HG03103 (cell line): ENCODE results near the gene SERAC1.
"Not testable (repeated sequence)": the region's sequence is repeated elsewhere in the genome, so short reads cannot be mapped to it uniquely, and the experiment has no call there.

ENCODE experiments used
- ATAC-seq: cut with Tn5 transposase; IDR thresholded peaks from one replicate; pipeline ENCODE4 v1.9.1; 2021; ENCODE audit warnings: low read depth; ENCODE audit not compliant: unreplicated experiment

SERAC1 gene

DNA sequence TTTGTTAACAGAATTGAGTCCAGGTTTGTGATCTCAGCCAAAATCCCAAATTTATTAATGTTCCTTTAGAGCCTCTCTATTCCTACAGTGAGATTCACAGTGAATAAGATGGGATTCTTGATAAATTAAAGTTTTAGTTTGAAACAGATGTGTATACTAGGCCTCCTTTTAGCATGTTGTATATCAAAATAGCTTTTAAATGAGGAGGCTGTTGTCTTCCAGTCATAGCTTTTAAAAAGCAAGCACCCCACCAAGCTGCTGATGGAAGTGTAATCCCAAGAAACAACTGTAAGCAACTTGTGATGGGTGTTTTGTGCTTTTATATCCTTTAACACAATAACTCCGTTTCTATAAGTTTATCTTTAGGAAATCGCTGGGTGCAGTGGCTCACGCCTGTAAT lies 7.0 kb upstream of the SERAC1 start:
- ATAC-seq: no peak

GRCh38 chr6:158174514-158174913 lies 6.5 kb upstream of the SERAC1 start:
- ATAC-seq: no peak

DNA sequence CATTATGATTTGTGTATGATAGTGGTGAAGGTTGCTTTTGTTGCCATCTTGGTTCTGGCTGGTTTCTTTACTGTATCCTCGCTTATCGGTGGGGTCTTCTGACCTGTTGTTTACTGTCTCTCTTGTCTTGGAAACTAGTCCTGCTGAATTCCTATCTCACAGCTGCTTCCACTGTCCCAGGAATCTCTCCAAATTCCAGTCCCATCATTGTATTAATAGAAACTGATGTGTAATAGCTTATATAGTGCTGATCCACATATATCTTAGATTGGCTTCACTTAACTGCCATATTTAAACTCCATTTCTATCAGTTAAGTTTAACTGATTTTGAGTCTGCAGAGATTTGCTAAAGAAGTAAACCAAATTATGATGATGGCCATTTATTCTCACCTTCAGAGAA lies 6.0 kb upstream of the SERAC1 start:
- no peak for ATAC-seq

DNA sequence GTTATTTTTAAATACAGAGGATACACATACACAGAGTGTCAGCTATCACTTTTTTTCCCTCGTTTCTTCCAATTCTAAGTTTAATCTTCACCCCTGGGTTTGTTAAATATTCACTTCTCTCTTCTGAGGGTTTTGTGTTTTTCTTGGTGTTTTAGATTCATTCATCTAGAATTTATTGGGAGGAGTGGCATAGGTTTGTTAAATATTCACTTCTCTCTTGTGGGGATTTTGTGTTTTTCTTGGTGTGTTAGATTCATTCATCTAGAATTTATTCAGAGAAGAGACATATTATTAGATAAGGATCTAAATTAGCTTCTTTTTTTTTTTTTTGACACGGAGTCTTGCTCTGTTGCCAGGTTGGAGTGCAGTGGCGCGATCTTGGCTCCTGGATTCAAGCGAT lies 3.9 kb upstream of the SERAC1 start:
- no peak for ATAC-seq

DNA sequence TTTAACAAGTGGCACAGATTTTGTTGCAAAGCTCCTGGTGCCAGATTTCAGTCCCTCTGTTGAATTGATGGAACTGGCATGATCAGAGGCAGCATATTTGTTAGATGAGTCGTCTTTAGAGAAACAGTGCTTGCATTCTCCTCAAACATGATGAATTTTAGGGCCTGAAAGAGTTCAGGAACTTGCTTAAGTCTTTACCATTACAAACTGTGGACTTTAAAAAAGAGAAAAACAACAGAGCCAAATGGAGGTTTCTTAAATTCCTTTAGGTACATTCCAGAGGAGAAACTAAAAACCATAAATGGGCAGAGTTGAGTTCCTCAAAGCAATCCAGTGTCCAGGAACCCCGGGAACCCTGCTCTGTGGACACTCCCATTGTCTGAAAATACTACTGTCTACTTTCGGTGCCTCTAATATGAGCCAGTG lies 2.6 kb upstream of the SERAC1 start:
- ATAC-seq: no peak

GRCh38 chr6:158169634-158170033 lies 1.6 kb upstream of the SERAC1 start:
- not testable (repeated sequence) for ATAC-seq

DNA sequence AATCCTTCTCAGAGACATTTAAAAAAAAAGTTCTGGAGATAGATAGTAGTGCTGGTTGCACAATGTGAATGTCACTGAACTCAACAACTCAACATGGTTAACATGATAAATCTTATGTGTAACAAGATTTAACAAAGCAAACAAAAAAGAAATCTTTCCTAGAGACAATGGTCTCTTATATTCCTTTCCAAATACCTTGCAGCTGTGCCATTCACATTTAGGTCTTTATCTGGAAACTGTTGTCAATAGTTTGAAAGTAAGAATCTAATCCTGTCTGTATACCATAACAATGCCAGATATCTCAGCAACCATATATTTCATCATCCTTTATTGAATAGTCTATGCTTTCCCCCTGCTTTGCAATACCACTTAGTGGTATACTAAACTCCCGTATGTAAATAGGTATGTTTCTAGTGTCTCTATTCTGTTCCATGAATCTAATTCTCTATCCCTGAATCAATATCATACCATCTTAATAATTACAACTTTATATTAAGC lies 2.1 kb downstream of the SERAC1 start:
- ATAC-seq: no peak

- no peak for ATAC-seq
These were observed 3.4 kb downstream of the SERAC1 start for GRCh38 chr6:158164579-158165170.

DNA sequence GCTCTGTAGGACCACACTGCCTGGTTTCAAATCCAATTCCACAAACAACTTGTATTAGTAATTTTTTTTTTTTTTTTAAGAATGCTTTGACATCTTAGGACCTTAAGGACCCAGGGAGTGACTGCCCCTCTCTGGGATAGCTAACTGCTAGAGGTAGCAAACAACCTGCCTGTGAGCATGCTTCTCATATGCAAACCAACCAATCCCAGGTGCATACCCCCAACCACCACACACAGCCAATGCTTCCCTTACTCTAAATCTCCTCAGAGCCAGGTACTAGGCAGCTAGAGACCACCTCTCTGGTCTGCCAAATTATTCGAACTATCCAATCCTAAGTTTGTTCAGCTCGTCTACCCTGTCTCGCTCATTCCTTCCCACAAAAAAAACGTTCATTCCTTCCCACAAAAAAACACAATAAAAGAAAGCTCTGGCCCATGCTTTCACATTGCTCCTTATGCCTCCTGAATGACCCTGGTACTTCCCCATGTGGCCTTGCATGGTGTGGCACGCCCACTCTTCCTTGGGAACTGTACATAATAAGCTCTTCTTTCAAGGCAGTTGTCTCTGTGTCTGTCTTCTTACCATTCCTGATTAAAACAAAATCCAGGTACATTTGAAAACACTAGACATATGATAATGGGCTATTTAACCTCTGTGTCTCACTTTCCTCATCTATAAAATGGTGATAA lies 6.4 kb downstream of the SERAC1 start:
- ATAC-seq: no peak

DNA sequence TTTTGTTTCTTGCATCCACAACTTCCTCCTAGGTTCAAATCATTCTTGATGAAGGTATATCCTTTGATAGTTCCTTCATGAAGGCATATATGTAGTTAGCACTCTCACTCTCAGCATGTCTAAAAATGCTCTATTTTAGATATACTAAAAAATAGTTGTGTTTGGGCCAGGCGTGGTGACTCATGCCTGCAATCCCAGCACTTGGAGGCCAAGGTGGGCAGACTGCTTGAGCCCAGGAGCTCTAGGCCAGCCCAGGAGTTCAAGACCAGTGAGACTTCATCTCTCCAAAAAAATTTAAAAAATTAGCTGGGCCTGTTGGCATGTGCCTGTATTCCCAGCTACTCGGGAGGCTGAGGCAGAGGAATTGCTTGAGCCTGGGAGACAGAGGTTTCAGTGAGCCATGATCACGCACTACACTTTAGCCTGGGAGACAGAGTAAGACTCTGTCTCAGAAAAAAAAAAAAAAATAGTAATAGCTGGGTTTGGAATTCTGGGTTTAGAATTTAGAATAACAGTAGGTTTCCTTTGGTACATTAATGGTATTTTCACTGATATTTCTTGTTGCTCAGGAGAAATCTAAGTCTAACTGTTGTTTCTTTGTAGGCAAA lies 7.0 kb downstream of the SERAC1 start:
- no peak for ATAC-seq

- ATAC-seq: no peak
These were observed 9.3 kb downstream of the SERAC1 start for GRCh38 chr6:158158748-158159147.

- ATAC-seq: no peak
These were observed 9.9 kb downstream of the SERAC1 start for GRCh38 chr6:158158123-158158522.

GRCh38 chr6:158157064-158157764 lies 10.8 kb downstream of the SERAC1 start:
- no peak for ATAC-seq

GRCh38 chr6:158154816-158155215 lies 13.2 kb downstream of the SERAC1 start:
- no peak for ATAC-seq

DNA sequence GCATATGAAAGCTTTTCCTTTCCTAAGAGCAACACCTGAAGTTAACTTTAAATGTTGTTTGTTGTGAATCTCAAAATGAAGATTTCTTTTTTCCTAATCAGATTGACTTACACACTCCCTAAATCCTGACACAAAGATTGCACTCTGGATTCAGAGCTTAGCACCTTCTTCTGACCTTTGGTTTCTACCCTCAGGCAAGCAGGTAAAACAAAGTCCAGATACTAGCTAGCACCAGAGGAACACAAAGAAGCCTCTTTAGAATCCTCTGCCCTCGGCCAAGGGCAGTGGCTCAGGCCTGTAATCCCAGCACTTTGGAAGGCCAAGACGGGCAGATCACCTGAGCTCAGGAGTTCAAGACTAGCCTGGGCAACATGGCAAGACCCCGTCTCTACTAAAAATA lies 14.5 kb downstream of the SERAC1 start:
- no peak for ATAC-seq

DNA sequence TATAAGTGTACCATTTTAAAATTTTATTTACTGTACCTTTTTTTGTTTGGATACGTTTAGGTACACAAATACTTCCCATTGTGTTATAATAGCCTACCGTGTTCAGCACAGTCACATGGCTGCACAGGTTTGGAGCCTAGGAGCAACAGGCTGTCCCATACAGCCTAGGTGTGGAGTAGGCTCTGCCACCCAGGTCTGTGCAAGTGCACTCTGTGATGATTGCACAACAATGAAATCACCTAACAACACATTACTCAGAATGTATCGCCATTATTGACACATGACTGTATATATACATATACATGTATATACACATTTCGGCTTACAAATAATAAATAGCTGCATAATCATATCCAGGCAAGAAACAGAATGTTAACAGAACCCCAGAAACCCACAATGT lies 15.4 kb downstream of the SERAC1 start:
- ATAC-seq: no peak

DNA sequence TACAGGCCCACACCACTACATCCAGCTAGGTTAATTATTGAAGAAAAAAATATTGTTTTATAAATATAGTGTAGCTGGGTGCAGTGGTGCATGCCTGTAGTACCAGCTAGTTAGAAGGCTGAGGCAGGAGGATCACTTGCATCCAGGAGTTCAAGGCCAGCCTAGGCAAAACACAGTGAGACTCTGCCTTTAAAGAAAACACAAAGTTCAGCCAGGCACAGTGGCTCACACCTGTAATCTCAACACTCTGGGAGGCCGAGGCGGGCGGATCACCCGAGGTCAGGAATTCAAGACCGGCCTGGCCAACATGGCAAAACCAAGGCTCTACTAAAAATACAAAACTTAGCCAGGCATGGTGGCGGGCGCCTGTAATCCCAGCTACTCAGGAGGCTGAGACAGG lies 16.0 kb downstream of the SERAC1 start:
- ATAC-seq: not testable (repeated sequence)

GRCh38 chr6:158150701-158151100 lies 17.4 kb downstream of the SERAC1 start:
- no peak for ATAC-seq

DNA sequence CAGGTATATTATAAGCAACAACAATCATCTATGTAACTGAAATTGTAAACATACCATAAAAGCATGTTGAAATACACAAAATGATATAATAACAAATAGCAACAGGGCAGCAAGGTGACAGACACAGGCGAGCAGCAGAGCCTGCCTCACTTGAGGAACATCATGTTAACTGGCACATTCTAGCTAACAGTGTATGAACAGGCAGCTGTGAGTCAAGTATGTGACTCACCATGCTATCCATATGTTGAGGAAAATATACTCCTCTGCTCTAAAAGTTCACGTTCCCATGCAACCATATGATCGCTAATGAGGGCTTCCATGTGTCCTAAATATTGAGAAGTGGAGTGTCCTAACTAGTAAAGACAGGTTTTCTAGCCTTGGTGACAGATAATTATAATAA lies 18.4 kb downstream of the SERAC1 start:
- ATAC-seq: no peak

DNA sequence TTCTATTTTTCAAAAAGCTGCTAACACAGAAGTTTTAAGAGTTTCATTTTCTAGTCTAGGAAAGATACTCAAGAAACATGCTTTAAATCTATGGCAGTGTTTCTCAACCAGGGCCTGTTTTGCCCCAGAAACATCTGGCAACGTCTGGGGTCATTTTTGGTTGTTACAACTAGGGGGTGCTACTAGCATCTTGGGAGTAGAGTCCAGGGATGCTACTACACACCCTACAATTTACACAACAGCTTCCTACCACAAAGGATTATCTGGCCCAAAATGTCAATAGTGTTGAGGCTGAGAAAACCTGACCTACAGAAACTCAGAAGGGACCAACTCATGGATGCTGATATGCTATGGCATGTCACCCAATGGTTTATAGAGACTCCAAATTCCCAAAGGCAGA lies 24.4 kb downstream of the SERAC1 start:
- ATAC-seq: no peak

DNA sequence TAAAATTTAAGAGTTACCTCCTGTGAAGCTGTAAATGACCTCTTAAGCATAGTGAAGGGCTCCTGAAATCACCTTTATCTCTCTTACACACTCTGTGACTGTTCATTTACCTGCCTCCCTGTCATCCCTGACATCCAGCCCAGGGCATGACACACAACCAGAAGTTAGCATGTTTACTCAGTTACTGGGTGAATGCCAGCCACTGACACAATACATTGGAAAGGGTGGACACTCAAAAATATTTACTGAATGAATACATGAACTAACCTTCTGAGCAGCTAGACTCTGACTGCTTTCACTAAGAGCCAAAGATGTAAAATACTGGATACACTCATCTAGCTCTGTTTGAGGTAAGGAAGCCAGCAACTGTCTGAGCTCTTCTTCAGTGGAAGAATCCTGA lies 25.3 kb downstream of the SERAC1 start:
- no peak for ATAC-seq
